Measurements from ENCODE around the gene PADI6. TPM values are rescaled to one million over a fixed set of nuclear protein-coding genes. Genes with fewer than 3 reads are reported as not detected.

PADI6 gene
- total and polyA plus RNA-seq, 2 donors (not counting 1 experiment from before 2014, with no cell fraction given), result 0.04 TPM; not detected in 1

GRCh38 chr1:17365293-17365692, 6.7 kb upstream of the PADI6 start:
- Histone ChIP-seq H3K4me2 (replicated peaks; ENCODE audit: low read depth, low read length, poor library complexity, severe bottlenecking) (no peak overlapping the region), H3K4me1 (ENCODE audit: control insufficient read depth in 2 of 2, insufficient read depth in 2 of 2, low read length in 2 of 2) (no peaks in the 10 kb centered on the region), H2AFZ (ENCODE audit: insufficient read depth, low read depth, low read length, poor library complexity, severe bottlenecking) (no peak overlapping the region), H3K27me3 (replicated peaks in 1 of 4; ENCODE audit: control extremely low read depth in 1 of 4, control insufficient read depth in 3 of 4, insufficient read depth in 4 of 4, low read length in 3 of 4) (no peaks in the 10 kb centered on the region), H3K36me3 (replicated peaks in 1 of 2; ENCODE audit: control extremely low read depth in 1 of 2, control insufficient read depth in 1 of 2, extremely low read depth in 1 of 2, insufficient read depth in 2 of 2, low read length in 1 of 2) (no peaks in the 10 kb centered on the region), H3K9me3 (ENCODE audit: control extremely low read depth in 1 of 3, control insufficient read depth in 2 of 3, insufficient read depth in 1 of 3, low read length in 2 of 3) (no peaks in the 10 kb centered on the region), H3K27ac (ENCODE audit: low read length in 2 of 2) (no peak overlapping the region), H3K79me2 (ENCODE audit: control insufficient read depth, insufficient read depth, low read length) (no peaks in the 10 kb centered on the region), H3K9ac (ENCODE audit: low read length) (no peak overlapping the region), H4K20me1 (ENCODE audit: control insufficient read depth, insufficient read depth, low read length, poor library complexity, severe bottlenecking) (no peaks in the 10 kb centered on the region), H3K4me3 (ENCODE audit: control extremely low read depth in 1 of 5, extremely low read depth in 1 of 5, insufficient read depth in 1 of 5, low read depth in 2 of 5, low read length in 4 of 5) (no peak overlapping the region)
- H3K27ac Mint-ChIP-seq, result no peak overlapping the region
- no peak for ATAC-seq (ENCODE audit: low read depth)
- no peak overlapping the region for H3K4me3 Mint-ChIP-seq
- no peaks in the 10 kb centered on the region for H3K4me1 Mint-ChIP-seq
- no peaks in the 10 kb centered on the region for H3K9me3 Mint-ChIP-seq (ENCODE audit: insufficient read depth)
- WGBS (ENCODE audit: insufficient coverage), result 7% methylated on average over 3 of the region's 3 CpGs
- TF ChIP-seq CTCF (IDR thresholded peaks at IDR 0.05) (no peak), EZH2 (IDR thresholded peaks at IDR 0.05; ENCODE audit: borderline replicate concordance, insufficient read depth, low read depth, low read length, poor library complexity, severe bottlenecking) (no peak)
- POLR2A ChIA-PET, result no interaction called here
- peaks cover 9% of the 10 kb centered on the region for H3K27me3 Mint-ChIP-seq
- intact Hi-C loops (cut with micrococcal nuclease), result no loop called here
- no peak for DNase-seq
- CTCF ChIA-PET, result no interaction called here

DNA sequence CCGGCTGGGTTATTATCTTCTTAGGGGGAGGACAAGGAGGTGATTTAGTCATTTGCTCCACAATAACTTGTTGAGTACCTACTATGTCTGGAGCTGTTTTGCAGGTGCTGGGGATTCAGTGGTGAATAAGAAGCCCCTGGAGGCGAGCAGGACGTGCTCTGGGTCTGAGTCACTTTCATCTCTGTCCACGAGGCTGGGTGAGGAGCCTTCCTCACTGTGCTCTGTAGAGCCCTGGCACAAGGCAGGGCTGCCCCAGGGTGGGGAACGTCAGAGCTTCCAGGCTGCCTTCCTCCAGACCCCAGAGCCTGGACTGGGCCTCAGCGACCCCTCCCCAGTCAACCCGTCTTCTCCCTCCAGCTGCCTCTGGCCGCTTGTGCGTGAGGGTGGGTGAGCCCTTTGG, 2.5 kb upstream of the PADI6 start:
- Mint-ChIP-seq H3K9me3 (ENCODE audit: insufficient read depth) (no peaks in the 10 kb centered on the region), H3K4me3 (no peak overlapping the region), H3K27me3 (peaks cover 6% of the 10 kb centered on the region), H3K4me1 (no peaks in the 10 kb centered on the region), H3K27ac (no peak overlapping the region)
- no peak overlapping the region for H3K27ac ChIP-seq (ENCODE audit: low read length in 2 of 2)
- no peak overlapping the region for H3K4me2 ChIP-seq (replicated peaks; ENCODE audit: low read depth, low read length, poor library complexity, severe bottlenecking)
- no peak overlapping the region for H3K4me3 ChIP-seq (ENCODE audit: control extremely low read depth in 1 of 5, extremely low read depth in 1 of 5, insufficient read depth in 1 of 5, low read depth in 2 of 5, low read length in 4 of 5)
- intact Hi-C loops (cut with micrococcal nuclease), result no loop called here
- WGBS (ENCODE audit: insufficient coverage), result 87% methylated on average over 8 of the region's 9 CpGs
- H3K27me3 ChIP-seq (replicated peaks in 1 of 4; ENCODE audit: control extremely low read depth in 1 of 4, control insufficient read depth in 3 of 4, insufficient read depth in 4 of 4, low read length in 3 of 4), result no peaks in the 10 kb centered on the region
- ATAC-seq (ENCODE audit: low read depth) (no peak), DNase-seq (no peak)
- no peaks in the 10 kb centered on the region for H3K36me3 ChIP-seq (replicated peaks in 1 of 2; ENCODE audit: control extremely low read depth in 1 of 2, control insufficient read depth in 1 of 2, extremely low read depth in 1 of 2, insufficient read depth in 2 of 2, low read length in 1 of 2)
- H3K9me3 ChIP-seq (ENCODE audit: control extremely low read depth in 1 of 3, control insufficient read depth in 2 of 3, insufficient read depth in 1 of 3, low read length in 2 of 3), result no peaks in the 10 kb centered on the region
- no peaks in the 10 kb centered on the region for H4K20me1 ChIP-seq (ENCODE audit: control insufficient read depth, insufficient read depth, low read length, poor library complexity, severe bottlenecking)
- ChIA-PET CTCF (no interaction called here), POLR2A (no interaction called here)
- no peak overlapping the region for H2AFZ ChIP-seq (ENCODE audit: insufficient read depth, low read depth, low read length, poor library complexity, severe bottlenecking)
- TF ChIP-seq CTCF (IDR thresholded peaks at IDR 0.05) (no peak), EZH2 (IDR thresholded peaks at IDR 0.05; ENCODE audit: borderline replicate concordance, insufficient read depth, low read depth, low read length, poor library complexity, severe bottlenecking) (no peak)
- no peak overlapping the region for H3K9ac ChIP-seq (ENCODE audit: low read length)
- H3K79me2 ChIP-seq (ENCODE audit: control insufficient read depth, insufficient read depth, low read length), result no peaks in the 10 kb centered on the region
- no peaks in the 10 kb centered on the region for H3K4me1 ChIP-seq (ENCODE audit: control insufficient read depth in 2 of 2, insufficient read depth in 2 of 2, low read length in 2 of 2)

Data from B cell (primary cell).